Stimulated activated memory B cell treated with anti-CD40 and anti-IgM and Interleukin-4, amounts not matched to agents 10 μg/mL and 1 μg/mL and 100 μg/mL, for 72 hours (primary cell): ENCODE data around the gene DGAT2L6.
A peak's percentile ranks its signal among the peaks of the same experiment; 100 is the strongest.

Experiments used
- ATAC-seq: fragments of 150-1000 bp; cut with Tn5 transposase; 2 replicates; pipeline ENCODE4 v1.10.0; 2021
- H3K27ac Mint-ChIP-seq: one replicate; pipeline ENCODE4 v1.8.0; 2022; ENCODE audit warnings: mild to moderate bottlenecking, mixed read lengths
- H3K27me3 Mint-ChIP-seq: one replicate; pipeline ENCODE4 v1.8.0; 2022; ENCODE audit warnings: mixed read lengths
- H3K36me3 Mint-ChIP-seq: one replicate; pipeline ENCODE4 v1.8.0; 2022; ENCODE audit warnings: mixed read lengths
- H3K4me1 Mint-ChIP-seq: one replicate; pipeline ENCODE4 v1.8.0; 2022; ENCODE audit warnings: mixed read lengths
- H3K4me3 Mint-ChIP-seq: one replicate; pipeline ENCODE4 v1.8.0; 2022; ENCODE audit warnings: mild to moderate bottlenecking, moderate library complexity, mixed read lengths
- H3K9me3 Mint-ChIP-seq: one replicate; pipeline ENCODE4 v1.8.0; 2022; ENCODE audit warnings: mixed read lengths

DGAT2L6 gene

GRCh38 chrX:70176938-70177533, at the start of gene DGAT2L6:
Gene DGAT2L6 (plus strand): TSS chrX:70177483. CDS start chrX:70177583, 100 bp downstream.
- Mint-ChIP-seq H3K27ac (peak within 1 kb of the TSS; percentile 47), H3K27me3 (no peaks in the 10 kb centered on the region), H3K36me3 (no peaks in the 10 kb centered on the region), H3K4me1 (peaks cover 12% of the 10 kb centered on the region), H3K9me3 (no peaks in the 10 kb centered on the region), H3K4me3 (peak within 1 kb of the TSS; percentile 54)
- peak; percentile 47 for ATAC-seq

- ATAC-seq = no peak
- Mint-ChIP-seq H3K27me3 (peaks cover 11% of the 10 kb centered on the region), H3K4me3 (no peak overlapping the region), H3K27ac (no peak overlapping the region), H3K4me1 (no peaks in the 10 kb centered on the region), H3K36me3 (no peaks in the 10 kb centered on the region), H3K9me3 (no peaks in the 10 kb centered on the region)
Observed at GRCh38 chrX:70128071-70128470, 49.2 kb upstream of the DGAT2L6 start.

- H3K9me3 Mint-ChIP-seq = no peaks in the 10 kb centered on the region
- ATAC-seq = no peak
- H3K36me3 Mint-ChIP-seq = no peaks in the 10 kb centered on the region
- no peak overlapping the region for H3K27ac Mint-ChIP-seq
- no peak overlapping the region for H3K4me3 Mint-ChIP-seq
- H3K27me3 Mint-ChIP-seq = peaks cover 2% of the 10 kb centered on the region
- H3K4me1 Mint-ChIP-seq = peaks cover 8% of the 10 kb centered on the region
Observed at GRCh38 chrX:70129816-70130215, 47.5 kb upstream of the DGAT2L6 start.

GRCh38 chrX:70132224-70132623, 45.1 kb upstream of the DGAT2L6 start:
- Mint-ChIP-seq H3K27me3 (no peaks in the 10 kb centered on the region), H3K27ac (peak overlapping the region; percentile 98), H3K4me1 (peaks cover 23% of the 10 kb centered on the region), H3K9me3 (no peaks in the 10 kb centered on the region), H3K36me3 (peaks cover 12% of the 10 kb centered on the region), H3K4me3 (peak overlapping the region; percentile 9)
- ATAC-seq = no peak

GRCh38 chrX:70132877-70133302, 44.4 kb upstream of the DGAT2L6 start:
- Mint-ChIP-seq H3K36me3 (peaks cover 15% of the 10 kb centered on the region), H3K27ac (peak overlapping the region; percentile 98), H3K27me3 (no peaks in the 10 kb centered on the region), H3K9me3 (no peaks in the 10 kb centered on the region), H3K4me1 (peaks cover 25% of the 10 kb centered on the region), H3K4me3 (peak overlapping the region; percentile 100)
- no peak for ATAC-seq

GRCh38 chrX:70133303-70134115, 43.8 kb upstream of the DGAT2L6 start, which contains the start of gene IGBP1:
Gene IGBP1 (plus strand): TSS chrX:70133447. CDS start chrX:70133948, 501 bp downstream.
- no peaks in the 10 kb centered on the region for H3K27me3 Mint-ChIP-seq
- peaks cover 25% of the 10 kb centered on the region for H3K4me1 Mint-ChIP-seq
- peak within 1 kb of the TSS; percentile 100 for H3K4me3 Mint-ChIP-seq
- H3K9me3 Mint-ChIP-seq = no peaks in the 10 kb centered on the region
- H3K27ac Mint-ChIP-seq = peak within 1 kb of the TSS; percentile 98
- peaks cover 15% of the 10 kb centered on the region for H3K36me3 Mint-ChIP-seq
- peak; percentile 96 for ATAC-seq

- H3K27ac Mint-ChIP-seq = peak overlapping the region; percentile 98
- peaks cover 15% of the 10 kb centered on the region for H3K36me3 Mint-ChIP-seq
- no peaks in the 10 kb centered on the region for H3K9me3 Mint-ChIP-seq
- H3K4me3 Mint-ChIP-seq = peak overlapping the region; percentile 100
- no peaks in the 10 kb centered on the region for H3K27me3 Mint-ChIP-seq
- ATAC-seq = no peak
- peaks cover 25% of the 10 kb centered on the region for H3K4me1 Mint-ChIP-seq
Observed at GRCh38 chrX:70134116-70134477, 43.2 kb upstream of the DGAT2L6 start.

- Mint-ChIP-seq H3K9me3 (no peaks in the 10 kb centered on the region), H3K4me1 (peaks cover 25% of the 10 kb centered on the region), H3K27me3 (no peaks in the 10 kb centered on the region), H3K27ac (no peak overlapping the region), H3K4me3 (no peak overlapping the region), H3K36me3 (peaks cover 43% of the 10 kb centered on the region)
- ATAC-seq = no peak
Observed at GRCh38 chrX:70138622-70139021, 38.7 kb upstream of the DGAT2L6 start.

GRCh38 chrX:70139736-70140135, 37.5 kb upstream of the DGAT2L6 start:
- no peak for ATAC-seq
- Mint-ChIP-seq H3K27me3 (no peaks in the 10 kb centered on the region), H3K4me3 (no peak overlapping the region), H3K27ac (no peak overlapping the region), H3K9me3 (no peaks in the 10 kb centered on the region), H3K36me3 (peaks cover 43% of the 10 kb centered on the region), H3K4me1 (peaks cover 17% of the 10 kb centered on the region)

GRCh38 chrX:70141373-70141772, 35.9 kb upstream of the DGAT2L6 start:
- Mint-ChIP-seq H3K9me3 (no peaks in the 10 kb centered on the region), H3K27me3 (no peaks in the 10 kb centered on the region), H3K27ac (no peak overlapping the region), H3K4me1 (peaks cover 7% of the 10 kb centered on the region), H3K4me3 (no peak overlapping the region), H3K36me3 (peaks cover 45% of the 10 kb centered on the region)
- no peak for ATAC-seq

GRCh38 chrX:70166601-70167590, 10.4 kb upstream of the DGAT2L6 start:
- no peak overlapping the region for H3K27ac Mint-ChIP-seq
- no peak for ATAC-seq

GRCh38 chrX:70168238-70169188, 8.8 kb upstream of the DGAT2L6 start:
- no peak for ATAC-seq
- H3K4me3 Mint-ChIP-seq = no peak overlapping the region
- H3K4me1 Mint-ChIP-seq = peaks cover 4% of the 10 kb centered on the region
- H3K9me3 Mint-ChIP-seq = no peaks in the 10 kb centered on the region
- no peaks in the 10 kb centered on the region for H3K27me3 Mint-ChIP-seq
- H3K27ac Mint-ChIP-seq = no peak overlapping the region
- H3K36me3 Mint-ChIP-seq = peaks cover 23% of the 10 kb centered on the region

More at GRCh38 chrX:70166601-70167590, 10.4 kb upstream of the DGAT2L6 start:
- no peaks in the 10 kb centered on the region for H3K27me3 Mint-ChIP-seq
- peaks cover 23% of the 10 kb centered on the region for H3K36me3 Mint-ChIP-seq
- H3K9me3 Mint-ChIP-seq = no peaks in the 10 kb centered on the region
- H3K4me1 Mint-ChIP-seq = no peaks in the 10 kb centered on the region
- no peak overlapping the region for H3K4me3 Mint-ChIP-seq

GRCh38 chrX:70169281-70169680, 8.0 kb upstream of the DGAT2L6 start:
- no peaks in the 10 kb centered on the region for H3K27me3 Mint-ChIP-seq
- H3K36me3 Mint-ChIP-seq = peaks cover 17% of the 10 kb centered on the region
- H3K4me3 Mint-ChIP-seq = no peak overlapping the region
- H3K4me1 Mint-ChIP-seq = peaks cover 4% of the 10 kb centered on the region
- no peak for ATAC-seq
- H3K9me3 Mint-ChIP-seq = no peaks in the 10 kb centered on the region
- H3K27ac Mint-ChIP-seq = no peak overlapping the region

GRCh38 chrX:70171624-70172023, 5.7 kb upstream of the DGAT2L6 start:
- no peak overlapping the region for H3K27ac Mint-ChIP-seq
- ATAC-seq = no peak
- no peak overlapping the region for H3K4me3 Mint-ChIP-seq
- no peaks in the 10 kb centered on the region for H3K9me3 Mint-ChIP-seq
- H3K4me1 Mint-ChIP-seq = peaks cover 5% of the 10 kb centered on the region
- no peaks in the 10 kb centered on the region for H3K36me3 Mint-ChIP-seq
- H3K27me3 Mint-ChIP-seq = no peaks in the 10 kb centered on the region
